GM23338 (cell line): ENCODE data around the gene CPSF4. TPM values are rescaled to one million over a fixed set of nuclear protein-coding genes. Genes with fewer than 3 reads are reported as not detected.

ENCODE experiments used
- ATAC-seq: fragments of 200-7000 bp; cut with Tn5 transposase; 3 replicates; pipeline ENCODE4 v1.9.1; 2020
- DNase-seq: peaks from one replicate; pipeline ENCODE4 v3.0.0-alpha.2; 2015; ENCODE audit warnings: low spot score
- H2AFZ ChIP-seq: fragments of 200-600 bp; sonication (generic); 2 replicates; pipeline ENCODE4 v1.8.0; 2016; ENCODE audit warnings: antibody characterized with exemption, mild to moderate bottlenecking, moderate library complexity
- H3F3A ChIP-seq: fragments of 200-600 bp; sonication (generic); replicated peaks from 2 replicates; pipeline ENCODE4 v1.8.0; 2017; ENCODE audit warnings: antibody characterized with exemption, mixed run types, low read depth
- H3K27ac ChIP-seq: fragments of 200-600 bp; sonication (generic); 2 replicates; pipeline ENCODE4 v1.6.1; 2016; ENCODE audit warnings: low read depth
- H3K27me3 ChIP-seq: fragments of 200-600 bp; sonication (generic); 2 replicates; pipeline ENCODE4 v1.8.0; 2016; ENCODE audit warnings: mild to moderate bottlenecking, mixed run types, moderate library complexity; ENCODE audit not compliant: insufficient read depth
- H3K36me3 ChIP-seq: fragments of 200-600 bp; sonication (generic); 2 replicates; pipeline ENCODE4 v1.8.0; 2016; ENCODE audit warnings: mild to moderate bottlenecking; ENCODE audit not compliant: insufficient read depth
- H3K4me1 ChIP-seq: fragments of 200-600 bp; sonication (generic); 2 replicates; pipeline ENCODE4 v1.8.0; 2016; ENCODE audit warnings: mild to moderate bottlenecking, moderate library complexity; ENCODE audit not compliant: insufficient read depth
- H3K4me2 ChIP-seq: fragments of 200-600 bp; sonication (generic); 2 replicates; pipeline ENCODE4 v1.7.1; 2017; ENCODE audit warnings: mixed run types
- H3K4me3 ChIP-seq: fragments of 200-600 bp; sonication (generic); 2 replicates; pipeline ENCODE4 v1.6.1; 2016; ENCODE audit warnings: mixed run types
- H3K79me2 ChIP-seq: fragments of 200-600 bp; sonication (generic); replicated peaks from 2 replicates; pipeline ENCODE4 v1.8.0; 2017; ENCODE audit warnings: mild to moderate bottlenecking; ENCODE audit not compliant: insufficient read depth
- H3K9me2 ChIP-seq: fragments of 200-600 bp; sonication (generic); 2 replicates; pipeline ENCODE4 v1.8.0; 2017; ENCODE audit not compliant: insufficient read depth
- H4K20me1 ChIP-seq: fragments of 200-600 bp; sonication (generic); replicated peaks from 2 replicates; pipeline ENCODE4 v1.8.0; 2017; ENCODE audit warnings: mild to moderate bottlenecking; ENCODE audit not compliant: insufficient read depth
- H3K27ac Mint-ChIP-seq: 2 replicates; pipeline ENCODE4 v1.8.0; 2020; ENCODE audit warnings: inconsistent platforms, mild to moderate bottlenecking, moderate library complexity, mixed read lengths
- H3K27me3 Mint-ChIP-seq: 3 replicates; pipeline ENCODE4 v1.8.0; 2022; ENCODE audit warnings: low read depth, mild to moderate bottlenecking, moderate library complexity, mixed read lengths, inconsistent platforms; ENCODE audit not compliant: insufficient read depth, poor library complexity
- H3K36me3 Mint-ChIP-seq: 3 replicates; pipeline ENCODE4 v1.8.0; 2021; ENCODE audit warnings: low read depth, mild to moderate bottlenecking, inconsistent platforms, moderate library complexity, mixed read lengths
- H3K4me1 Mint-ChIP-seq: 3 replicates; pipeline ENCODE4 v1.8.0; 2020; ENCODE audit warnings: mild to moderate bottlenecking, inconsistent platforms, mixed read lengths
- H3K4me3 Mint-ChIP-seq: 3 replicates; pipeline ENCODE4 v1.8.0; 2021; ENCODE audit warnings: moderate library complexity, mild to moderate bottlenecking, inconsistent platforms, mixed read lengths
- H3K9me3 Mint-ChIP-seq: 3 replicates; pipeline ENCODE4 v1.8.0; 2020; ENCODE audit warnings: moderate library complexity, mild to moderate bottlenecking, inconsistent platforms, mixed read lengths
- CREB1 ChIP-seq: fragments of 250-450 bp; sonication (Bioruptor Pico); IDR thresholded peaks from 2 replicates; pipeline ENCODE4 v1.5.0; 2020; ENCODE audit warnings: low read depth, mild to moderate bottlenecking, moderate library complexity
- EZH2 ChIP-seq: fragments of 200-600 bp; sonication (generic); IDR thresholded peaks from one replicate; pipeline ENCODE4 v1.8.0; 2017; ENCODE audit warnings: antibody characterized with exemption, mild to moderate bottlenecking, low read depth; ENCODE audit not compliant: unreplicated experiment
- EZH2phosphoT487 ChIP-seq: fragments of 200-600 bp; sonication (generic); IDR thresholded peaks from one replicate; pipeline ENCODE4 v1.8.1; 2018; ENCODE audit warnings: antibody characterized with exemption; ENCODE audit not compliant: unreplicated experiment
- JUNB ChIP-seq: IDR thresholded peaks from one replicate; pipeline ENCODE4 v1.6.1; 2016; ENCODE audit warnings: antibody characterized with exemption; ENCODE audit not compliant: unreplicated experiment
- NANOG ChIP-seq: IDR thresholded peaks from 2 replicates; pipeline ENCODE4 v1.6.1; 2016; ENCODE audit warnings: antibody characterized with exemption, borderline replicate concordance
- STAT1 ChIP-seq: IDR thresholded peaks from one replicate; pipeline ENCODE4 v1.6.1; 2016; ENCODE audit warnings: antibody characterized with exemption; ENCODE audit not compliant: unreplicated experiment
- ZNF114 ChIP-seq: fragments of 250-450 bp; sonication (Bioruptor Pico); IDR thresholded peaks from 2 replicates; pipeline ENCODE4 v1.5.0; 2020; ENCODE audit warnings: mild to moderate bottlenecking, moderate library complexity
- ZNF331 ChIP-seq: fragments of 250-450 bp; sonication (Bioruptor Pico); IDR thresholded peaks from 2 replicates; pipeline ENCODE4 v1.5.0; 2020; ENCODE audit warnings: low read depth, mild to moderate bottlenecking, moderate library complexity
- polyA plus RNA-seq: library from polyadenylated mRNA; unstranded; fragments of >200 nt; fragmentation: Nextera tagmentation; extraction: Ambion mirVana; gene quantifications from 2 replicates; pipeline ENCODE4 v1.2.1, GENCODE V29; 2016
- total RNA-seq: library from RNA; depleted of rRNA; stranded (reverse); fragments of >200 nt; shearing (Covaris generic); gene quantifications from 2 replicates; pipeline ENCODE4 v1.2.3, GENCODE V29; 2014
- TF ChIP-seq, protein P1 (sequence below): IDR thresholded peaks from 2 replicates; pipeline ENCODE4 v1.6.1; 2016; ENCODE audit warnings: antibody characterized with exemption
- TF ChIP-seq, protein P2 (sequence below): IDR thresholded peaks from one replicate; pipeline ENCODE4 v1.6.1; 2018; ENCODE audit warnings: antibody characterized with exemption; ENCODE audit not compliant: unreplicated experiment
- TF ChIP-seq, protein P3 (sequence below), 2 experiments: fragments of 200-600 bp in 1 of 2; sonication (generic) in 1 of 2; conservative IDR thresholded peaks; 2 replicates each; pipeline versions ENCODE4 v1.5.1 to v1.6.1; 2016 to 2017; ENCODE audit warnings: antibody characterized with exemption in 2 of 2, low read depth in 2 of 2, mild to moderate bottlenecking in 2 of 2, moderate library complexity in 1 of 2

Gene CPSF4
- total and polyA plus RNA-seq, 2 experiments from 2014 or later = 34.3 to 93.2 TPM

DNA sequence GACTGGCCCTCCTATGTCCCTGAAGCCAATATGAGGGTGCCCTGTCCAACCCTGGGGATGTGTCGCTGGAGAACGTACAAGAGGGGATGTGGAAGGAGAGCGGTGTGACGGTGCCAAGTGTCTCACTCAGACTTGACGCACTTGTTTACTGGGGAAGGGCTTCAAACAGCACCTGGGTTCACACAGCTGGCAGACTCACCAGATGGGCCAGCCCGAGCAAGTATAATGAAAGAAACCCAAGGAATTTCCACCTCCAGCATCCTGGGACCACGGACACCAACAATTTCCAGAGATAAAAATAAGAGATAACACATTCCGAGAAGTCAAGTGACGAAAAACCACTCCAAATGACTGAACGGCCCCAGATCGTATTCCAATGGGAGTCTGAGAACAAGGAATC, 21.9 kb downstream of the CPSF4 start:
- no peak for ATAC-seq
- Mint-ChIP-seq H3K27ac (no peak overlapping the region), H3K27me3 (peaks cover 21% of the 10 kb centered on the region), H3K4me1 (peaks cover 12% of the 10 kb centered on the region; the same call in 2 of the 3 replicates), H3K9me3 (no peaks in the 10 kb centered on the region), H3K4me3 (peak overlapping the region; percentile 16; the same call in 1 of the 3 replicates), H3K36me3 (peaks cover 87% of the 10 kb centered on the region)
- H4K20me1 ChIP-seq = peaks cover 43% of the 10 kb centered on the region
- no peak overlapping the region for H3K27ac ChIP-seq
- H3K4me2 ChIP-seq = no peak overlapping the region
- H3K9me2 ChIP-seq = no peaks in the 10 kb centered on the region
- no peak for DNase-seq
- no peak for TF ChIP-seq CREB1 (CRISPR knock-in tag)
- TF ChIP-seq, protein P1, sequence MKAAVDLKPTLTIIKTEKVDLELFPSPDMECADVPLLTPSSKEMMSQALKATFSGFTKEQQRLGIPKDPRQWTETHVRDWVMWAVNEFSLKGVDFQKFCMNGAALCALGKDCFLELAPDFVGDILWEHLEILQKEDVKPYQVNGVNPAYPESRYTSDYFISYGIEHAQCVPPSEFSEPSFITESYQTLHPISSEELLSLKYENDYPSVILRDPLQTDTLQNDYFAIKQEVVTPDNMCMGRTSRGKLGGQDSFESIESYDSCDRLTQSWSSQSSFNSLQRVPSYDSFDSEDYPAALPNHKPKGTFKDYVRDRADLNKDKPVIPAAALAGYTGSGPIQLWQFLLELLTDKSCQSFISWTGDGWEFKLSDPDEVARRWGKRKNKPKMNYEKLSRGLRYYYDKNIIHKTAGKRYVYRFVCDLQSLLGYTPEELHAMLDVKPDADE = no peak
- TF ChIP-seq ZNF331 = no peak
- peaks cover 6% of the 10 kb centered on the region for H3K4me1 ChIP-seq
- peaks cover 16% of the 10 kb centered on the region for H3K36me3 ChIP-seq
- H3F3A ChIP-seq = peaks cover 53% of the 10 kb centered on the region
- no peaks in the 10 kb centered on the region for H3K27me3 ChIP-seq
- peaks cover 79% of the 10 kb centered on the region for H3K79me2 ChIP-seq
- no peak overlapping the region for H2AFZ ChIP-seq
- no peak overlapping the region for H3K4me3 ChIP-seq

DNA sequence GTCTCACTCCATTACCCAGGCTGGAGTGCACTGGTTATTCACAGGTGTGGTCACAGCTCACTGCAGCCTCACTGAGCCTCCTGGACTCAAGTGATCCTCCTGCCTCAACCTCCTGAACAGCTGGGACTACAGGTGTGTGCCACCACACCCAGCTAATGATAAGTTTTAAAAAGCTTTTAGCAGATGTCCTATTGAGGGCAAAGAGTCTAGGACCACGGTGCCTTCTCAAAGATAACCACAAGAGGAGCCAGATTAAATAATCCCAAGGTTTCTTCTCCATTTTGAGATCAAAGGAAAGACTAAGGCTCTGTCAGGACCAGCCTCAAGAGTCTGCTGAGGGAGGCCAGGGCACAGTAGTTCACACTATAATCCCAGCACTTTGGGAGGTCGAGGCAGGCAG, 22.5 kb downstream of the CPSF4 start:
- peaks cover 43% of the 10 kb centered on the region for H4K20me1 ChIP-seq

DNA sequence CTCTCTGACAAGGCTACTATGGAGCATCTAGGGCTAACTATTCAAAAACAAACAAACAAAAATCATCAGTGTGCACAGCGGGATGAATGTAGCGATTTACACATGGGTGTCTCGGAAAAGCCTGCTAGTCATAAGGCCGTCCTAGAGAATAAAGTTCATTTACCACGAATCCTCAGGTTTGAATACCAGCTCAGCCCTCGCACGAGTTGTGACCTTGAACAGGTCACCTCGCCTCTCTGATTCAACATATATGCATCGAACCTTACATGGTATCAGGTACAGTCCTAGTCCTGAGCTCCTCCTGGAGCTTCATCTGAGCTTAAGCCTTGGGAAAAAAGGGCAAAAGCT, 26.7 kb downstream of the CPSF4 start:
- H3K36me3 Mint-ChIP-seq = peaks cover 41% of the 10 kb centered on the region
- peak overlapping the region; percentile 91 for H3K27ac ChIP-seq
- no peaks in the 10 kb centered on the region for H3K9me2 ChIP-seq
- peak overlapping the region; percentile 91 for H3K4me3 Mint-ChIP-seq
- H3K4me2 ChIP-seq = peak overlapping the region; percentile 100
- peaks cover 13% of the 10 kb centered on the region for H3K27me3 Mint-ChIP-seq
- peak overlapping the region; percentile 94 for H3K27ac Mint-ChIP-seq
- H3K4me1 Mint-ChIP-seq = peaks cover 12% of the 10 kb centered on the region
- no peaks in the 10 kb centered on the region for H3K27me3 ChIP-seq
- H3K79me2 ChIP-seq = peaks cover 55% of the 10 kb centered on the region
- peaks cover 13% of the 10 kb centered on the region for H3K4me1 ChIP-seq
- no peaks in the 10 kb centered on the region; the same call in 1 of the 2 replicates for H3K36me3 ChIP-seq
- H3F3A ChIP-seq = peaks cover 17% of the 10 kb centered on the region
- ATAC-seq = peak; percentile 7; the same call in 2 of the 3 replicates
- H4K20me1 ChIP-seq = peaks cover 17% of the 10 kb centered on the region
- peak overlapping the region; percentile 94 for H2AFZ ChIP-seq
- H3K9me3 Mint-ChIP-seq = no peaks in the 10 kb centered on the region
- peak overlapping the region; percentile 98 for H3K4me3 ChIP-seq
- DNase-seq = no peak
- TF ChIP-seq ZNF114 (no peak), NANOG (no peak), STAT1 (no peak), EZH2phosphoT487 (no peak), EZH2 (no peak), ZNF331 (no peak), CREB1 (CRISPR knock-in tag) (no peak)
- TF ChIP-seq, protein P1 = no peak
- TF ChIP-seq, protein P2, sequence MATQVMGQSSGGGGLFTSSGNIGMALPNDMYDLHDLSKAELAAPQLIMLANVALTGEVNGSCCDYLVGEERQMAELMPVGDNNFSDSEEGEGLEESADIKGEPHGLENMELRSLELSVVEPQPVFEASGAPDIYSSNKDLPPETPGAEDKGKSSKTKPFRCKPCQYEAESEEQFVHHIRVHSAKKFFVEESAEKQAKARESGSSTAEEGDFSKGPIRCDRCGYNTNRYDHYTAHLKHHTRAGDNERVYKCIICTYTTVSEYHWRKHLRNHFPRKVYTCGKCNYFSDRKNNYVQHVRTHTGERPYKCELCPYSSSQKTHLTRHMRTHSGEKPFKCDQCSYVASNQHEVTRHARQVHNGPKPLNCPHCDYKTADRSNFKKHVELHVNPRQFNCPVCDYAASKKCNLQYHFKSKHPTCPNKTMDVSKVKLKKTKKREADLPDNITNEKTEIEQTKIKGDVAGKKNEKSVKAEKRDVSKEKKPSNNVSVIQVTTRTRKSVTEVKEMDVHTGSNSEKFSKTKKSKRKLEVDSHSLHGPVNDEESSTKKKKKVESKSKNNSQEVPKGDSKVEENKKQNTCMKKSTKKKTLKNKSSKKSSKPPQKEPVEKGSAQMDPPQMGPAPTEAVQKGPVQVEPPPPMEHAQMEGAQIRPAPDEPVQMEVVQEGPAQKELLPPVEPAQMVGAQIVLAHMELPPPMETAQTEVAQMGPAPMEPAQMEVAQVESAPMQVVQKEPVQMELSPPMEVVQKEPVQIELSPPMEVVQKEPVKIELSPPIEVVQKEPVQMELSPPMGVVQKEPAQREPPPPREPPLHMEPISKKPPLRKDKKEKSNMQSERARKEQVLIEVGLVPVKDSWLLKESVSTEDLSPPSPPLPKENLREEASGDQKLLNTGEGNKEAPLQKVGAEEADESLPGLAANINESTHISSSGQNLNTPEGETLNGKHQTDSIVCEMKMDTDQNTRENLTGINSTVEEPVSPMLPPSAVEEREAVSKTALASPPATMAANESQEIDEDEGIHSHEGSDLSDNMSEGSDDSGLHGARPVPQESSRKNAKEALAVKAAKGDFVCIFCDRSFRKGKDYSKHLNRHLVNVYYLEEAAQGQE = no peak

More for the DNA sequence above, 22.5 kb downstream of the CPSF4 start:
- TF ChIP-seq, protein P3, sequence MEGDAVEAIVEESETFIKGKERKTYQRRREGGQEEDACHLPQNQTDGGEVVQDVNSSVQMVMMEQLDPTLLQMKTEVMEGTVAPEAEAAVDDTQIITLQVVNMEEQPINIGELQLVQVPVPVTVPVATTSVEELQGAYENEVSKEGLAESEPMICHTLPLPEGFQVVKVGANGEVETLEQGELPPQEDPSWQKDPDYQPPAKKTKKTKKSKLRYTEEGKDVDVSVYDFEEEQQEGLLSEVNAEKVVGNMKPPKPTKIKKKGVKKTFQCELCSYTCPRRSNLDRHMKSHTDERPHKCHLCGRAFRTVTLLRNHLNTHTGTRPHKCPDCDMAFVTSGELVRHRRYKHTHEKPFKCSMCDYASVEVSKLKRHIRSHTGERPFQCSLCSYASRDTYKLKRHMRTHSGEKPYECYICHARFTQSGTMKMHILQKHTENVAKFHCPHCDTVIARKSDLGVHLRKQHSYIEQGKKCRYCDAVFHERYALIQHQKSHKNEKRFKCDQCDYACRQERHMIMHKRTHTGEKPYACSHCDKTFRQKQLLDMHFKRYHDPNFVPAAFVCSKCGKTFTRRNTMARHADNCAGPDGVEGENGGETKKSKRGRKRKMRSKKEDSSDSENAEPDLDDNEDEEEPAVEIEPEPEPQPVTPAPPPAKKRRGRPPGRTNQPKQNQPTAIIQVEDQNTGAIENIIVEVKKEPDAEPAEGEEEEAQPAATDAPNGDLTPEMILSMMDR (conservative IDR thresholded peaks at IDR 0.05; ENCODE audit: low read depth in 2 of 2) = 0 out of 4 replicates have a peak, but pooled peaks of 1 of the 2 experiments have one; percentile 11
- TF ChIP-seq JUNB = no peak
- Histone ChIP-seq H3K79me2 (peaks cover 81% of the 10 kb centered on the region), H3K27ac (no peak overlapping the region), H3K9me2 (no peaks in the 10 kb centered on the region), H3K4me3 (no peak overlapping the region), H3F3A (peaks cover 49% of the 10 kb centered on the region), H2AFZ (no peak overlapping the region), H3K4me2 (no peak overlapping the region), H3K27me3 (no peaks in the 10 kb centered on the region), H3K4me1 (peaks cover 6% of the 10 kb centered on the region), H3K36me3 (peaks cover 16% of the 10 kb centered on the region)
- ATAC-seq (no peak), DNase-seq (peak; percentile 35)
- H3K9me3 Mint-ChIP-seq = no peaks in the 10 kb centered on the region
- peaks cover 12% of the 10 kb centered on the region; the same call in 2 of the 3 replicates for H3K4me1 Mint-ChIP-seq
- no peak overlapping the region for H3K27ac Mint-ChIP-seq
- no peak overlapping the region for H3K4me3 Mint-ChIP-seq
- H3K27me3 Mint-ChIP-seq = peaks cover 21% of the 10 kb centered on the region
- peaks cover 83% of the 10 kb centered on the region for H3K36me3 Mint-ChIP-seq
